ENCODE results near the gene GOLGA1.
"Not testable (repeated sequence)": the region's sequence is repeated elsewhere in the genome, so short reads cannot be mapped to it uniquely, and the experiment has no call there.

The GOLGA1 gene

GRCh38 chr9:124941679-124942561, 1.0 kb upstream of the GOLGA1 start:
- peak; percentile 34 to 54 (median 38) for DNase-seq (ENCODE audit: low read depth in 2 of 3, low spot score in 1 of 3)

GRCh38 chr9:124940521-124940893, 376 bp downstream of the GOLGA1 start:
- no peak for DNase-seq (ENCODE audit: low read depth in 2 of 3, low spot score in 1 of 3)

- DNase-seq (ENCODE audit: low read depth in 2 of 3, low spot score in 1 of 3), result no peak
These were observed 939 bp downstream of the GOLGA1 start for GRCh38 chr9:124939944-124940343.

GRCh38 chr9:124934290-124934689, 6.6 kb downstream of the GOLGA1 start:
- no peak for DNase-seq (ENCODE audit: low read depth in 2 of 3, low spot score in 1 of 3)

GRCh38 chr9:124932333-124932732, 8.6 kb downstream of the GOLGA1 start:
- no peak for DNase-seq (ENCODE audit: low read depth in 2 of 3, low spot score in 1 of 3)

GRCh38 chr9:124929464-124929863, 11.4 kb downstream of the GOLGA1 start:
- no peak for DNase-seq (ENCODE audit: low read depth in 2 of 3, low spot score in 1 of 3)

- no peak for DNase-seq (ENCODE audit: low read depth in 2 of 3, low spot score in 1 of 3)
These were observed 12.8 kb downstream of the GOLGA1 start for GRCh38 chr9:124928116-124928515.

GRCh38 chr9:124920394-124920793, 20.5 kb downstream of the GOLGA1 start:
- not testable (repeated sequence) for DNase-seq (ENCODE audit: low read depth in 2 of 3, low spot score in 1 of 3)

GRCh38 chr9:124914753-124915405, 26.0 kb downstream of the GOLGA1 start:
- no peak for DNase-seq (ENCODE audit: low read depth in 2 of 3, low spot score in 1 of 3)

GRCh38 chr9:124913378-124913777, 27.5 kb downstream of the GOLGA1 start:
- no peak for DNase-seq (ENCODE audit: low read depth in 2 of 3, low spot score in 1 of 3)

GRCh38 chr9:124911766-124912165, 29.1 kb downstream of the GOLGA1 start:
- DNase-seq (ENCODE audit: low read depth in 2 of 3, low spot score in 1 of 3), result no peak

- DNase-seq (ENCODE audit: low read depth in 2 of 3, low spot score in 1 of 3), result no peak
These were observed 32.8 kb downstream of the GOLGA1 start for GRCh38 chr9:124908098-124908497.

- DNase-seq (ENCODE audit: low read depth in 2 of 3, low spot score in 1 of 3), result no peak
These were observed 33.9 kb downstream of the GOLGA1 start for GRCh38 chr9:124906966-124907365.

- no peak for DNase-seq (ENCODE audit: low read depth in 2 of 3, low spot score in 1 of 3)
These were observed 41.0 kb downstream of the GOLGA1 start for GRCh38 chr9:124899845-124900244.

- no peak for DNase-seq (ENCODE audit: low read depth in 2 of 3, low spot score in 1 of 3)
These were observed 43.1 kb downstream of the GOLGA1 start for GRCh38 chr9:124897570-124898460.

GRCh38 chr9:124894741-124895170, 46.1 kb downstream of the GOLGA1 start:
- DNase-seq (ENCODE audit: low read depth in 2 of 3, low spot score in 1 of 3), result peak in 1 of 3 donors; percentile 14

GRCh38 chr9:124894035-124894740, 46.7 kb downstream of the GOLGA1 start:
- DNase-seq (ENCODE audit: low read depth in 2 of 3, low spot score in 1 of 3), result no peak

GRCh38 chr9:124890179-124890578, 50.7 kb downstream of the GOLGA1 start:
- no peak for DNase-seq (ENCODE audit: low read depth in 2 of 3, low spot score in 1 of 3)

GRCh38 chr9:124889006-124889405, 51.9 kb downstream of the GOLGA1 start:
- DNase-seq (ENCODE audit: low read depth in 2 of 3, low spot score in 1 of 3), result no peak

- no peak for DNase-seq (ENCODE audit: low read depth in 2 of 3, low spot score in 1 of 3)
These were observed 53.1 kb downstream of the GOLGA1 start for GRCh38 chr9:124887832-124888231.

Measured in stimulated activated CD4-positive, alpha-beta T cell treated with anti-CD3 and anti-CD28 coated beads, Interleukin-12 subunit alpha, Interleukin-12 subunit beta, amount 100 ng/mL, for 48 hours (primary cell).